Daoy (cell line): Measurements from ENCODE around the gene BRAT1. TPM values are rescaled to one million over a fixed set of nuclear protein-coding genes. Genes with fewer than 3 reads are reported as not detected.

Source experiments
- DNase-seq: peaks from one replicate; pipeline ENCODE4 v3.0.0-alpha.2; 2015; ENCODE audit warnings: low read depth
- total RNA-seq: library from RNA; depleted of rRNA; stranded (reverse); fragments of >200 nt; shearing (Covaris generic); gene quantifications from 2 replicates; pipeline ENCODE4 v1.2.3, GENCODE V29; 2014

BRAT1 gene
- total RNA-seq, 1 experiment from 2014 or later = 42.6 TPM

- DNase-seq = peak; percentile 83
These were observed 44.2 kb downstream of the BRAT1 start for GRCh38 chr7:2510909-2511768.

DNA sequence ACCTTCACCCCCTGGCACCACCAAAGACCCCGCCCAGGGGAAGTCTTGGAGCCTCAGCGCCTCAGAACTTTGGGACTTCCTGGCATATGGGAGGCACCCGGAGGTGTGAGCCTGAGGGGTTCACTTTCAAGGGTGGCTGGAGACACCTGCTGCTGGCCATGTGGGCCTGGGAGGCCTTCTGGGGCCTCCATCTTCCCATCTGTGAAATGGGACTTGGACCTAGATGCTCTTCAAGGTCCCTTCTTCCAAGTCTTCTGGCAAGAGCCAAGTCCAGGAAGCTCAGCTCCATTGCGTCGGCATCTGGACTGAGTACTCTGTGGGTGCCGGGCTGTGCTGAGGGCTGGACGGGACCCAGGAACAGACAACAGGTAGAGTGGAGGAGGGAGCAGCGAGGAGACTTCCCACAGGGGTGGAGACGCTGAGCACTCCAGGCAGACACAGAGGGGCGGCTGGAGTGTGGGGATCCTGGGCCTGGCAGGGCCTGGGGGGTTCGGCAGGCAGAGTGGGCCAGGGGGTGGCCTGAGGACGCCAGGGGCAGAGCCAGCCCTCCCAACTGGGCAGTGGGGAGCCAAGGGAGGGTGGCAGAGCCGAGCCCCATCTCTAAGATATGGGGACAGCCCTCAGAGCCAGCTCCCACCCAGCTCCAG is 45.1 kb downstream of the BRAT1 start:
- DNase-seq = no peak

DNA sequence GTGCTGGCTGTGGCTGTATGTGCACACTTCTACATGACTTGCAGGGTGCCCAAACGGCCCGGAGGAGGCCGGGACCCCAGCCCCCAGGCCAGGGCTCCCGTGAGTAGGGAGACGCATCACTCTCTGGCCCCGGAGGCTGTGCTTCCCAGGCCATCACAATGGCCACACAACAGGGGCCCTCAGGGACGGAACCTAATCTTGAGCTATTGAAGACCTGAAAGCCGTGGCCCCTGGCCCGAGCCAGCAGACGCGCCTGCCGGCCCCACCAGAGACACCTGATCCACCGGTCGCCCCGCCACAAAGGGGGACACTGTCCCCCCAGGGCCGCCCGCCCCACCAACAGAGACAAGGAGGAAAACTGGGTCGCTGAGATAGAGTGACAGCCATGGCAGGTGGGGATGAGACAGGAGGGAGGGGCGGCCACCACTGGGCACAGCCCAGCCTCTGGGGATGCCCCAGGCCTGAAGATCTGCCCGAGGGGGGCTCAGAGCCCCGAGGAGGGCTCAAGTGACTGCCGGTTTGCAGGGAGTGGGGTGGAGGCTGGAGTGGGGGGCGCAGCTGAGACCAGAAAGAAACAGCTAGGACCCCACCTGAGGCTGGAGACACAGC is 45.9 kb downstream of the BRAT1 start:
- no peak for DNase-seq

GRCh38 chr7:2508327-2509215 is 46.8 kb downstream of the BRAT1 start:
- DNase-seq = peak; percentile 89

DNA sequence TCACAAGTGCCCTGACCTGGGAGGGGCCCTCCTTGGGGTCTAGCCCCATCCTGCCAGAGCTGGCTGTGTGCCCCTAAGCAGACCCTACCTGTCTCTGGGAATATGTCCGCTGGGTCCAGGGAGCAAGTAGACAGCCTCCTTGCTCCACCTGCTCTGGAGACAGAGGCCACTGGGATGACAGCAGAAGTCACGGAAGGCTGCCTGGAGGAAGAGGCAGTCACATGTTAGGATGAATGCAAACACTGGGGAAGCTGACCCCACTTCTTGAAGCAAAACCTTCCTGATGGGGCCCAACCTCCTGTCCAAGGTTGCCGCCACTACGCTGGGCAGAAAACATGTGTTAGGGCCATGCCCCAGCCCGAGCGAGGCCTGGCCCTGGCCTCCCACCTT is 47.4 kb downstream of the BRAT1 start:
- no peak for DNase-seq

DNA sequence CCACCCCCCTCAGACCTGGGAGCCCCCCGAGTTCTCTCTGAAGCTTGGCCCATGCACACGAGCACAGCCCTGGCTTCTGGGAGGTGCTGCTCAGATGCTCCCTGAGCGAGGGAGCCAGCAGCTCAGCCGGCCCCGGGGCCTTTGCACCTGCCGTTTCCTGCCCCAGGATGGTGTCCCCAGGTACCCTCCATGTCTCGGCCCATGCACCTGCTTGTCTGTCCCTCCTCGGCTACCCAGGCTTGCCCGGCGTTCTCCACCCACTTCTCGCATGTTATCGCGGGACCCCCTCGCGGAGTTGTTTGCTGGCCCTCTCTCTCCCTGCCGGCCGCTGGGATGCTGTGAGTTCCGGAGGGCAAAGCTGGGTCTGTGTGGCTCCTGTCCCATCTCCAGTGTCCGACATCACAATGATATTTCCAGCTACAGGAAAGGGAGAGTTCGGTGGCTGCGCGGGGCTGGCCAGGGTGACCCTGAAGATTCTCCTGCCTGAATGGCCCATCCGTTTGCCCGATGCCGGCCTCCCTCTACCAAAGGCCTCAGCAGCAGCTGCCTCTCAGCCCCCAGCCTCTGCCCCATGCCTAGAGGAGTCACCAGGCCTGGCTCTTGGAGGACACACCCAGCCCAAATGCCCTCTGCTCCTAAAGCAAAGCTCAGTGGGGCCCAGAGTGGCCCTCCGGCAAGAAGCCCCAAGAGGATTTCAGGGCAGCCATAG is 48.0 kb downstream of the BRAT1 start:
- no peak for DNase-seq

GRCh38 chr7:2505401-2505800 is 49.9 kb downstream of the BRAT1 start:
- no peak for DNase-seq

DNA sequence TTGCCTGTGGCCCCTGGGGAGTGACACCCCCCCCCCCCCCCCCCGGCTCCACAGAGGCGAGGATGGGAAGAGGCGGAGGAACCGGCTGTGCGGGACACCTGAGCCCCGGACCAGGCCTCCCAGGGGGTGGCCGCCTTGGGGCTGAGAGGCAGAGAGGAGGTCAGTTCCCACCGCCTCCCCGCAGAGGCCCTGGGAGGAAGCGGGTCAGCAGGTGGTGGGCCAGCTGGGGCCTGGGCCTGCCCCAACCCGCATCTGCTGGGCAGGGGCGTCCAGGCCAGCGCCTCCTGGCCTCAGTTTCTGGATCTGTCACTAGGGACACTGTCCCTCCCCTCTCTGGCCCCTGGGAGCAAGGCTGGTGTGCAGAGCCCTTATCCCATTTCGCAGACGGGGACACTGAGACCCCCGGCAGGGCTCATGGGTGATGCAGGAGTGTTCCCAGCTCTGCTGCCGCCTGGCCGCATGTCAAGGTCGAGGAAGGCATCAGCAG is 50.4 kb downstream of the BRAT1 start:
- DNase-seq = no peak

GRCh38 chr7:2504128-2504888 is 51.0 kb downstream of the BRAT1 start:
- DNase-seq = no peak

DNA sequence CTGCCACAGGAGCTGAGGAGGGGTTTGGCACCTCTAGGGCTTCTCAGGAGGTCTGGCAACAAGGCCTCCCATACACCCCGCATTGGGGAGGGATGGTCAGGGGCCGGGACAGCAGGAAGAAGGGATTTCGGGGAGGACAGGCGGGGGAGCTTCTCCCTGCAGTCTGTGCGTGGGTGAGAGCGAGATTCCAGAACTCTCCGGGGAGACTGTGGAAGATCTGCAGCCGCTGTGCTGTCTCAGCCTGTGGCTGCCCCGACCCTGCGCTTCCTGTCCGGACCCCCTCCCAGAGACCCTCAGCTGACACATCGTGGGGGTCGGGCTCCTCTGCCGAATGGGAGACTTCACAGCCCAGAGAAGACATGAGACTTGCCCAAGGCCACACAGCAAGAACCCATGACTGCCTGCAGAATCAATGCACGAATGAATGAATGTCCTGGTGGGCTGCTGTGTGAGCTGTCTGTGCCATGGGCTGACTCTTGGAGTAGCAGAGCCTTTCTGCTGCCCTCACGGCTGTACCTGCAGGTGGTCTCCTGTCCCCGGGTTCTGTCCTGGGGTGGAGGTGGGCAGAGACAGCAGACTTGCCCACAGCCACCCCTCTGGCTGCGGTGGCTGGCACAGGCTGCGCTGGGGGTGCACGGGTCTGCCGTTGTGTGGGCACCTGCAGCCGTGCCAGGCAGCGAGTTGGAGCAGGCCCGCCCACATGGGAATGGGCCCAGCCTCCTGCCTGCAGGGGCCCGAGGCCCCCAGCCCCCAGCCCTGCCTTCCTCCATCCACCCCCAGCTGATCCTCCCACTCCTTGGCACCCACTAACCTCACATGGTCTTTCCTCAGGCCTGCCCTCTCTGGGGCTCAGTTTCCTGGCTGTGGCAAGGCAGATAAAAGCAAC is 52.0 kb downstream of the BRAT1 start:
- no peak for DNase-seq

GRCh38 chr7:2502647-2502966 is 52.7 kb downstream of the BRAT1 start:
- no peak for DNase-seq

- DNase-seq = no peak
These were observed 53.2 kb downstream of the BRAT1 start for GRCh38 chr7:2501947-2502646.

DNA sequence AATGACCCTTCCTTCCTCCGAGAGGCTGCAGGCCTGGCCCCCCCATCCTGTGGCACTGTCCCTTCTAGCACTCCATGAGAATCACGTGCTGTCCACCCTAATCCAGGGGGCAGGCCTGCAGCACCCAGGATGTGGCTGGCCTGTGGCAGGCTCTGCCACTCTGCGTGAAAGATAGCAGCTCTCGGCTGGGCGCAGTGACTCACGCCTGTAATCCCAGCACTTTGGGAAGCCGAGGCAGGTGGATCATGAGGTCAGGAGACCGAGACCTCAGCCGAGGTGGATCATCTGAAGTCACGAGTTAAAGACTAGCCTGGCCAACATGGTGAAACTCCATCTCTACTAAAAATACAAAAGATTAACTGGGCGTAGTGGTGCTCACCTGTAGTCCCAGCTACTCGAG is 54.6 kb downstream of the BRAT1 start:
- DNase-seq = no peak

GRCh38 chr7:2499719-2500430 is 55.4 kb downstream of the BRAT1 start:
- DNase-seq = no peak

DNA sequence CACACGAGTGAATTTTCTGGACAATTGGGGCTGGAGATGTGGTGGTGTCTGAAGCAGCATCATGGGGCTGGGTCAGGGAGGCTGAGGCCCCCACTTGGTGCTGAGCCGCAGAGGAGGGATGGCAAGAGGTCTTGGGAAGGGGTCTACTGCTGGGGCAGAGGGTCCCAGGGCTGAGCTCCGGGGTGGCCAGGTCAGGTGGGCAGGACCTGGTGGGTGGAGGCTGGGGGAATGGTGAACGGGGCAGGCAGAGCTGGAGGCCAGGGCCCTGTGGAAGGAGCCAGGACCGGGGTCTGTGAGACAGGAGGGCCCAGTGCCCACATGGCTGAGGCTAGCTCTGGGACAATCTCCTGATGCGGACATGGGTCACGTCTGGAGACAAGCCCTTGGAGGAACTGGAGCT is 56.1 kb downstream of the BRAT1 start:
- DNase-seq = no peak

- no peak for DNase-seq
These were observed 56.6 kb downstream of the BRAT1 start for GRCh38 chr7:2498708-2499107.

- DNase-seq = no peak
These were observed 57.6 kb downstream of the BRAT1 start for GRCh38 chr7:2497500-2498336.
